ENCODE data around the gene C22orf23.

The C22orf23 gene

GRCh38 chr22:37961062-37961461, 7.7 kb upstream of the C22orf23 start:
- POLR2A ChIA-PET: no interaction called here
- H3K27ac ChIP-seq (ENCODE audit: extremely low read depth, low read depth, low read length): no peak overlapping the region
- CTCF ChIA-PET: interaction anchor here (0.5 to 0.6 kb wide), 2 partner anchors 79 to 456 kb away, joined by 3 to 6 read pairs; no protein-coding TSS in a partner anchor
- peaks cover 69 to 84% of the 10 kb centered on the region in 2 experiments for H3K36me3 ChIP-seq (ENCODE audit: control insufficient read depth in 2 of 2, insufficient read depth in 1 of 2, low read length in 2 of 2)
- H3K9me3 ChIP-seq (ENCODE audit: control insufficient read depth, insufficient read depth, low read depth, low read length): no peaks in the 10 kb centered on the region
- TF ChIP-seq OSR2 (tag by site-specific recombination; IDR thresholded peaks at IDR 0.05) (no peak), ZNF121 (tag by site-specific recombination; IDR thresholded peaks at IDR 0.05) (peak; percentile 88)
- H3K4me1 ChIP-seq (ENCODE audit: control insufficient read depth, insufficient read depth, low read length): no peaks in the 10 kb centered on the region
- no peak overlapping the region for H3K4me3 ChIP-seq (ENCODE audit: low read depth, low read length)

- TF ChIP-seq KLF10 (tag by site-specific recombination; IDR thresholded peaks at IDR 0.05) (no peak), RBAK (tag by site-specific recombination; IDR thresholded peaks at IDR 0.05) (no peak), ZNF169 (tag by site-specific recombination; IDR thresholded peaks at IDR 0.05) (no peak), ZNF174 (tag by site-specific recombination; IDR thresholded peaks at IDR 0.05) (no peak), ZNF248 (tag by site-specific recombination; IDR thresholded peaks at IDR 0.05) (no peak), ZNF639 (tag by site-specific recombination; IDR thresholded peaks at IDR 0.05) (no peak), ZNF514 (tag by site-specific recombination; IDR thresholded peaks at IDR 0.05) (no peak), ZFP37 (tag by site-specific recombination; IDR thresholded peaks at IDR 0.05) (no peak), ZNF324 (tag by site-specific recombination; IDR thresholded peaks at IDR 0.05) (no peak), ZNF670 (tag by site-specific recombination; IDR thresholded peaks at IDR 0.05; ENCODE audit: low read depth) (no peak), ZFP69B (tag by site-specific recombination; IDR thresholded peaks at IDR 0.05) (no peak), ZNF701 (tag by site-specific recombination; IDR thresholded peaks at IDR 0.05) (no peak), ZNF548 (tag by site-specific recombination; IDR thresholded peaks at IDR 0.05) (no peak), ZNF560 (tag by site-specific recombination; IDR thresholded peaks at IDR 0.05; ENCODE audit: borderline replicate concordance) (no peak), ZNF654 (tag by site-specific recombination; IDR thresholded peaks at IDR 0.05; ENCODE audit: low read depth) (no peak), ZNF2 (tag by site-specific recombination; IDR thresholded peaks at IDR 0.05) (no peak)
- TF ChIP-seq, protein P1, sequence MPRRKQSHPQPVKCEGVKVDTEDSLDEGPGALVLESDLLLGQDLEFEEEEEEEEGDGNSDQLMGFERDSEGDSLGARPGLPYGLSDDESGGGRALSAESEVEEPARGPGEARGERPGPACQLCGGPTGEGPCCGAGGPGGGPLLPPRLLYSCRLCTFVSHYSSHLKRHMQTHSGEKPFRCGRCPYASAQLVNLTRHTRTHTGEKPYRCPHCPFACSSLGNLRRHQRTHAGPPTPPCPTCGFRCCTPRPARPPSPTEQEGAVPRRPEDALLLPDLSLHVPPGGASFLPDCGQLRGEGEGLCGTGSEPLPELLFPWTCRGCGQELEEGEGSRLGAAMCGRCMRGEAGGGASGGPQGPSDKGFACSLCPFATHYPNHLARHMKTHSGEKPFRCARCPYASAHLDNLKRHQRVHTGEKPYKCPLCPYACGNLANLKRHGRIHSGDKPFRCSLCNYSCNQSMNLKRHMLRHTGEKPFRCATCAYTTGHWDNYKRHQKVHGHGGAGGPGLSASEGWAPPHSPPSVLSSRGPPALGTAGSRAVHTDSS (tag by site-specific recombination; IDR thresholded peaks at IDR 0.05): no peak
- TF ChIP-seq, protein P2, sequence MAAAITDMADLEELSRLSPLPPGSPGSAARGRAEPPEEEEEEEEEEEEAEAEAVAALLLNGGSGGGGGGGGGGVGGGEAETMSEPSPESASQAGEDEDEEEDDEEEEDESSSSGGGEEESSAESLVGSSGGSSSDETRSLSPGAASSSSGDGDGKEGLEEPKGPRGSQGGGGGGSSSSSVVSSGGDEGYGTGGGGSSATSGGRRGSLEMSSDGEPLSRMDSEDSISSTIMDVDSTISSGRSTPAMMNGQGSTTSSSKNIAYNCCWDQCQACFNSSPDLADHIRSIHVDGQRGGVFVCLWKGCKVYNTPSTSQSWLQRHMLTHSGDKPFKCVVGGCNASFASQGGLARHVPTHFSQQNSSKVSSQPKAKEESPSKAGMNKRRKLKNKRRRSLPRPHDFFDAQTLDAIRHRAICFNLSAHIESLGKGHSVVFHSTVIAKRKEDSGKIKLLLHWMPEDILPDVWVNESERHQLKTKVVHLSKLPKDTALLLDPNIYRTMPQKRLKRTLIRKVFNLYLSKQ (tag by site-specific recombination; IDR thresholded peaks at IDR 0.05; ENCODE audit: borderline replicate concordance): no peak
- TF ChIP-seq, protein P3, sequence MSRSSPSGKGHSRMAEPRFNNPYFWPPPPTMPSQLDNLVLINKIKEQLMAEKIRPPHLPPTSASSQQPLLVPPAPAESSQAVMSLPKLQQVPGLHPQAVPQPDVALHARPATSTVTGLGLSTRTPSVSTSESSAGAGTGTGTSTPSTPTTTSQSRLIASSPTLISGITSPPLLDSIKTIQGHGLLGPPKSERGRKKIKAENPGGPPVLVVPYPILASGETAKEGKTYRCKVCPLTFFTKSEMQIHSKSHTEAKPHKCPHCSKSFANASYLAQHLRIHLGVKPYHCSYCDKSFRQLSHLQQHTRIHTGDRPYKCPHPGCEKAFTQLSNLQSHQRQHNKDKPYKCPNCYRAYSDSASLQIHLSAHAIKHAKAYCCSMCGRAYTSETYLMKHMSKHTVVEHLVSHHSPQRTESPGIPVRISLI (tag by site-specific recombination; IDR thresholded peaks at IDR 0.05): no peak
- TF ChIP-seq, protein P4, sequence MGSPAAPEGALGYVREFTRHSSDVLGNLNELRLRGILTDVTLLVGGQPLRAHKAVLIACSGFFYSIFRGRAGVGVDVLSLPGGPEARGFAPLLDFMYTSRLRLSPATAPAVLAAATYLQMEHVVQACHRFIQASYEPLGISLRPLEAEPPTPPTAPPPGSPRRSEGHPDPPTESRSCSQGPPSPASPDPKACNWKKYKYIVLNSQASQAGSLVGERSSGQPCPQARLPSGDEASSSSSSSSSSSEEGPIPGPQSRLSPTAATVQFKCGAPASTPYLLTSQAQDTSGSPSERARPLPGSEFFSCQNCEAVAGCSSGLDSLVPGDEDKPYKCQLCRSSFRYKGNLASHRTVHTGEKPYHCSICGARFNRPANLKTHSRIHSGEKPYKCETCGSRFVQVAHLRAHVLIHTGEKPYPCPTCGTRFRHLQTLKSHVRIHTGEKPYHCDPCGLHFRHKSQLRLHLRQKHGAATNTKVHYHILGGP (tag by site-specific recombination; IDR thresholded peaks at IDR 0.05): no peak
- H3K4me3 ChIP-seq (ENCODE audit: low read depth, low read length): no peak overlapping the region
- ChIA-PET CTCF (interaction anchor here (0.7 to 1.1 kb wide), 2 partner anchors 93 to 142 kb away, joined by 4 to 6 read pairs; no protein-coding TSS in a partner anchor), POLR2A (interaction anchor here (0.6 to 0.7 kb wide), 3 partner anchors 31 to 261 kb away, joined by 3 to 4 read pairs (median 4); no protein-coding TSS in a partner anchor)
- H3K9me3 ChIP-seq (ENCODE audit: control insufficient read depth, insufficient read depth, low read depth, low read length): no peaks in the 10 kb centered on the region
- H3K36me3 ChIP-seq (ENCODE audit: control insufficient read depth in 2 of 2, insufficient read depth in 1 of 2, low read length in 2 of 2): peaks cover 60 to 71% of the 10 kb centered on the region in 2 experiments
- no peak overlapping the region for H3K27ac ChIP-seq (ENCODE audit: extremely low read depth, low read depth, low read length)
- H3K4me1 ChIP-seq (ENCODE audit: control insufficient read depth, insufficient read depth, low read length): 0 out of 2 replicates have a peak, but pooled peaks cover 4% of the 10 kb centered on the region
Observed at GRCh38 chr22:37959231-37959825, 5.9 kb upstream of the C22orf23 start.
